Measurements from ENCODE around the gene CDK2.
"Not testable (repeated sequence)": the region's sequence is repeated elsewhere in the genome, so short reads cannot be mapped to it uniquely, and the experiment has no call there.

CDK2 gene

GRCh38 chr12:55938826-55939501 lies 27.7 kb upstream of the CDK2 start:
- DNase-seq = no peak

GRCh38 chr12:55940065-55940732 lies 26.4 kb upstream of the CDK2 start:
- DNase-seq = peak; percentile 89

- no peak for DNase-seq
These were observed 24.6 kb upstream of the CDK2 start for GRCh38 chr12:55942055-55942454.

GRCh38 chr12:55942577-55943136 lies 24.0 kb upstream of the CDK2 start:
- no peak for DNase-seq

- DNase-seq = no peak
These were observed 20.1 kb upstream of the CDK2 start for GRCh38 chr12:55946553-55946952.

GRCh38 chr12:55955344-55955743 lies 11.3 kb upstream of the CDK2 start:
- DNase-seq = no peak

- DNase-seq = no peak
These were observed 10.7 kb upstream of the CDK2 start for GRCh38 chr12:55955800-55956508.

GRCh38 chr12:55957106-55957859 lies 9.3 kb upstream of the CDK2 start:
- no peak for DNase-seq

GRCh38 chr12:55963760-55964159 lies 2.9 kb upstream of the CDK2 start:
- no peak for DNase-seq

- no peak for DNase-seq
These were observed 1.4 kb upstream of the CDK2 start for GRCh38 chr12:55965240-55965639.

- DNase-seq = no peak
These were observed 656 bp upstream of the CDK2 start, which contains the start of gene PMEL for GRCh38 chr12:55965941-55966407. Gene PMEL, minus strand, starts transcription at chr12:55966042. Its CDS starts 31 bp downstream, at chr12:55966011.

- DNase-seq = no peak
These were observed 2.7 kb downstream of the CDK2 start for GRCh38 chr12:55969356-55969755.

- DNase-seq = no peak
These were observed 4.1 kb downstream of the CDK2 start for GRCh38 chr12:55970775-55971174.

GRCh38 chr12:55972042-55972441 lies 5.4 kb downstream of the CDK2 start:
- DNase-seq = no peak

GRCh38 chr12:55972456-55972855 lies 5.8 kb downstream of the CDK2 start:
- no peak for DNase-seq

- DNase-seq = no peak
These were observed 6.4 kb downstream of the CDK2 start for GRCh38 chr12:55972911-55973598.

- DNase-seq = peak; percentile 100
These were observed 7.1 kb downstream of the CDK2 start, which contains the start of gene RAB5B for GRCh38 chr12:55973599-55974307. Gene RAB5B, plus strand, starts transcription at chr12:55974078. Its CDS starts 12,883 bp downstream, at chr12:55986961.

- peak; percentile 61 for DNase-seq
These were observed 7.7 kb downstream of the CDK2 start for GRCh38 chr12:55974308-55974730.

- DNase-seq = no peak
These were observed 11.8 kb downstream of the CDK2 start for GRCh38 chr12:55978393-55978792.

GRCh38 chr12:55979069-55979468 lies 12.4 kb downstream of the CDK2 start:
- DNase-seq = no peak

- DNase-seq = not testable (repeated sequence)
These were observed 15.3 kb downstream of the CDK2 start for GRCh38 chr12:55981882-55982281.
